ENCODE measurements around the gene HSD17B11. TPM values are rescaled to one million over a fixed set of nuclear protein-coding genes. Genes with fewer than 3 reads are reported as not detected.
"Not testable (repeated sequence)": the region's sequence is repeated elsewhere in the genome, so short reads cannot be mapped to it uniquely, and the experiment has no call there.

Gene HSD17B11
- 100 to 1,000 TPM in 1 of 4 donors, 10 to 100 TPM in 3; 87.6 to 171 (median 97.9) TPM for total RNA-seq

GRCh38 chr4:87390891-87391575, at the start of gene HSD17B11:
Gene HSD17B11 (minus strand): TSS chr4:87391188. CDS start chr4:87391070, 118 bp downstream.
- ATAC-seq (ENCODE audit: low FRiP score): peak; percentile 99
- peak; percentile 68 for DNase-seq (ENCODE audit: low spot score)

DNA sequence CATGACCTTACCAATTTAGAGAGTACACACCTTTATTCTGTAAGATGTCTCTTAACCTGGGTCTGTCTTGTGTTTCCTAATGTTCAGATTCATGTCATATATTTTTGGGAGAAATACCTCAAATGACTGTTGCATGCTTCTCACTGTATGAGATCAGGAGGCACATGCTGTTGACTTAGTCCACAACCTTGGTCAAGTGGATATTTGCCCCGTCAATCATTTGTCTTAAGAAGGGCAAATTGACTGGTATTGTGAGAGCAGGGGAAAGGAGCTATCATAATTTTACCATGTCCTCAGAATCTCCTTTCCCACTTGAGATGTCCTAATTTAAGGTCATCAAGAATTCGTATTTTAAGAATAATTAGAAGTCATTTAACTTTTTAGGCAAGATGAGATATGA, 42.4 kb upstream of the HSD17B11 start:
- DNase-seq (ENCODE audit: low spot score) (no peak), ATAC-seq (ENCODE audit: low FRiP score) (no peak)
- TF ChIP-seq, protein P1, sequence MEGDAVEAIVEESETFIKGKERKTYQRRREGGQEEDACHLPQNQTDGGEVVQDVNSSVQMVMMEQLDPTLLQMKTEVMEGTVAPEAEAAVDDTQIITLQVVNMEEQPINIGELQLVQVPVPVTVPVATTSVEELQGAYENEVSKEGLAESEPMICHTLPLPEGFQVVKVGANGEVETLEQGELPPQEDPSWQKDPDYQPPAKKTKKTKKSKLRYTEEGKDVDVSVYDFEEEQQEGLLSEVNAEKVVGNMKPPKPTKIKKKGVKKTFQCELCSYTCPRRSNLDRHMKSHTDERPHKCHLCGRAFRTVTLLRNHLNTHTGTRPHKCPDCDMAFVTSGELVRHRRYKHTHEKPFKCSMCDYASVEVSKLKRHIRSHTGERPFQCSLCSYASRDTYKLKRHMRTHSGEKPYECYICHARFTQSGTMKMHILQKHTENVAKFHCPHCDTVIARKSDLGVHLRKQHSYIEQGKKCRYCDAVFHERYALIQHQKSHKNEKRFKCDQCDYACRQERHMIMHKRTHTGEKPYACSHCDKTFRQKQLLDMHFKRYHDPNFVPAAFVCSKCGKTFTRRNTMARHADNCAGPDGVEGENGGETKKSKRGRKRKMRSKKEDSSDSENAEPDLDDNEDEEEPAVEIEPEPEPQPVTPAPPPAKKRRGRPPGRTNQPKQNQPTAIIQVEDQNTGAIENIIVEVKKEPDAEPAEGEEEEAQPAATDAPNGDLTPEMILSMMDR (IDR thresholded peaks at IDR 0.05): no peak

More at GRCh38 chr4:87390891-87391575, at the start of gene HSD17B11:
- TF ChIP-seq, protein P1 (IDR thresholded peaks at IDR 0.05): no peak

DNA sequence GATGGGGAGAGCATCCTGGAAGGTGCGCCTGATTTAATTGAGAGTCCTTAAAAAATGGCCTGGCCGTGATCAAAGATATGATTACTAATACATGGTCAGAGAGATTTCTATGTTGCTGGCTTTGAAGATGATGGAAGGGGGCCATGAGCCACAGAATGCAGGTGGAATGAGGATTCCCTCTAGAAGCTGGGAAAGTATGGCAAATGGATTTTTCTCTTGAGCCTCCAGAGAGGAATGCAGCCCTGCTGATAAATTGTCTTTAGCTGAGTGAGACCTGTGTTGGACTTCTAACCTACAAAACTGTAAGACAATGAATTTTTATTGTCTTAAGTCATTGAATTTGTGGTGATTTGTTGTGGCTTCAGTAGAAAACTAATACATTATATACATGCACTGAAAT, 39.0 kb upstream of the HSD17B11 start:
- DNase-seq (ENCODE audit: low spot score) (no peak), ATAC-seq (ENCODE audit: low FRiP score) (no peak)
- TF ChIP-seq, protein P1 (IDR thresholded peaks at IDR 0.05): no peak

- TF ChIP-seq, protein P1 (IDR thresholded peaks at IDR 0.05): no peak
- ATAC-seq (ENCODE audit: low FRiP score) (no peak), DNase-seq (ENCODE audit: low spot score) (no peak)
Observed at GRCh38 chr4:87428979-87429378, 38.0 kb upstream of the HSD17B11 start.

DNA sequence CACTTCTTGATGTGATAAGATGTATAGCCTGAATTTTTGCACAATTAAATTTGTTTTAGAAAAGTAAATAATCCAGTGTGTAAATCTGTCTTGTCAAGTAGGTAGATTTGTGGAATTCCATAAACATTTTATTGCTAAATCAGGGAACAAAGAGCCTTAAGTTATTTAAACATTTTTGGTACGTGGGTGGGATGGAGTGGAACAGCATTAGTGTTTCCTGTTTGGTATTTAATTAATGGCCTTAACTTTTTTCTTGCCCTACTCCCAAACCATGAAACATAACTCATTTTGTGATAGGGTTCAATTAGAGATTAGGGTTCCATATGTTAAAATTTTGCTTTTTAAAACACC, 36.5 kb upstream of the HSD17B11 start:
- ATAC-seq (ENCODE audit: low FRiP score): no peak
- TF ChIP-seq, protein P1 (IDR thresholded peaks at IDR 0.05): no peak
- no peak for DNase-seq (ENCODE audit: low spot score)

DNA sequence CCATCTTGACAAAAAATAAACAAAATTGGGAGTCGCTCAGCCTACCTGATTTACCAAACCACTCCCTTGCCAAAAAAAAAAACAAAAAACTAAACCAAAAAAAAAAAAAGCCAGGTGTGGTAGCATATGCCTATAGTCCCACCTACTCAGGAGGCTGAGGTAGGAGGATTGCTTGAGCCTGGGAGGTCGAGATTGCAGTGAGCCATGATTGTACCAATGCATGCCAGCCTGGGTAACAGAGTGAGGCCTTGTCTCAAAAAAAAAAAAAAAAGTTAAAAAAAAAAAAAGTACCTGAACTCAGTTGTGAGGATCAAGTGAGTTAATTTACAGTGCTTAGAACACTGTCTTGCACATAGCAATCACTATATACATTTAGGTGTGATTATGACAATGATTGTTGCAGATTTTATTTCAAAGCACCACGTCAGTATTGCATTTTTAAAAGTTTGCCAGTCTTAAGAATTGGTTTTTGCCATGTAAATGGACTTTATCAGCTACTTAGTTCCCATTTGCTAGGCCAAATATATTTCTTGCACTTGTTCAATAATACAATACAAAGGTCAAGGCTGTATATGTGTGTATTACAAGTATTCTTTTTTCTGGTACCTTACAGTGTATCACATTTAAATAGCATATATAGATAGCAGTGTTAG, 36.0 kb upstream of the HSD17B11 start:
- TF ChIP-seq, protein P1 (IDR thresholded peaks at IDR 0.05): no peak
- no peak for DNase-seq (ENCODE audit: low spot score)
- ATAC-seq (ENCODE audit: low FRiP score): no peak

DNA sequence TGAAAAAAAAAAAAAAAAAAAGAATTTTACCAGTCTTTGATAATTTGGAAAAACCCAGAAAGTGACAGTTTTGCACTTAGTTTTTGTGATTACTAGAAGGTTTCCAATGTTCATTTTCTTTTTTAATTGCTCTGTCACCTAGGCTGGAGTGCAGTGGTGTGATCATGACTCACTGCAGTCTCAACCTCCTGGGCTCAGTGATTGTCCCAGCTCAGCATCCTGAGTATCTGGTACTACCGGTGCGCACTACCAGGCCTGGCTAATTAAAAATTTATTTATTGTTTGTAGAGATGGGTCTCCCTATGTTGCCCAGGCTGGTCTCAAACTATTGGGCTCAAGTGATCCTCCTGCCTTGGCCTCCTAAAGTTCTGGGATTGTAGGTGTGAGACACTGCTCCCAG, 34.7 kb upstream of the HSD17B11 start:
- TF ChIP-seq, protein P1 (IDR thresholded peaks at IDR 0.05): no peak
- ATAC-seq (ENCODE audit: low FRiP score): no peak

GRCh38 chr4:87424099-87424543, 33.1 kb upstream of the HSD17B11 start:
- not testable (repeated sequence) for ATAC-seq (ENCODE audit: low FRiP score); DNase-seq (ENCODE audit: low spot score)

More for the DNA sequence above, 34.7 kb upstream of the HSD17B11 start:
- no peak for DNase-seq (ENCODE audit: low spot score)

Measured in omental fat pad (tissue), 4 donors.